Measurements from ENCODE around the gene PRKCZ.

The PRKCZ gene

DNA sequence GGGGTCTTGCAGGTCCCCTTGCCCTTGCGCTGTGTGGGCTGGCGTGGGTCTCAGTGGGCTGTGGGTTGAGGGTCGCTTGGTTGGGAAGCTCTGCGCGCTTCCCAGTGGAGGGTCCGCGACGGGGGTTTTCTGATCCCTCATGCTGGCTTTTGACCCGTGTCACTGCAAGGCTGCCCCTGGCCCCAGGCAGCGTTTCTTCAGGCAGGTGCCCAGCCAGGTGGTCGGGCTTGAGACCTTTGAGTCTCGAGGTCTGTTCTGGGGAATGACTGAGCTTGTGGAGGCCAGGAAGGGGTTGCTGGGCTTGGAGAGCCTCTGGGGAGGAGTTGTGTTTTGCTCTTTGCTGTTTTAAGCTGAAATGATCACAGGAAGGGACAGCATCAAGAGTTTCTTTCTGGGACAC, 183.3 kb downstream of the PRKCZ start:
- TF ChIP-seq, protein P1, sequence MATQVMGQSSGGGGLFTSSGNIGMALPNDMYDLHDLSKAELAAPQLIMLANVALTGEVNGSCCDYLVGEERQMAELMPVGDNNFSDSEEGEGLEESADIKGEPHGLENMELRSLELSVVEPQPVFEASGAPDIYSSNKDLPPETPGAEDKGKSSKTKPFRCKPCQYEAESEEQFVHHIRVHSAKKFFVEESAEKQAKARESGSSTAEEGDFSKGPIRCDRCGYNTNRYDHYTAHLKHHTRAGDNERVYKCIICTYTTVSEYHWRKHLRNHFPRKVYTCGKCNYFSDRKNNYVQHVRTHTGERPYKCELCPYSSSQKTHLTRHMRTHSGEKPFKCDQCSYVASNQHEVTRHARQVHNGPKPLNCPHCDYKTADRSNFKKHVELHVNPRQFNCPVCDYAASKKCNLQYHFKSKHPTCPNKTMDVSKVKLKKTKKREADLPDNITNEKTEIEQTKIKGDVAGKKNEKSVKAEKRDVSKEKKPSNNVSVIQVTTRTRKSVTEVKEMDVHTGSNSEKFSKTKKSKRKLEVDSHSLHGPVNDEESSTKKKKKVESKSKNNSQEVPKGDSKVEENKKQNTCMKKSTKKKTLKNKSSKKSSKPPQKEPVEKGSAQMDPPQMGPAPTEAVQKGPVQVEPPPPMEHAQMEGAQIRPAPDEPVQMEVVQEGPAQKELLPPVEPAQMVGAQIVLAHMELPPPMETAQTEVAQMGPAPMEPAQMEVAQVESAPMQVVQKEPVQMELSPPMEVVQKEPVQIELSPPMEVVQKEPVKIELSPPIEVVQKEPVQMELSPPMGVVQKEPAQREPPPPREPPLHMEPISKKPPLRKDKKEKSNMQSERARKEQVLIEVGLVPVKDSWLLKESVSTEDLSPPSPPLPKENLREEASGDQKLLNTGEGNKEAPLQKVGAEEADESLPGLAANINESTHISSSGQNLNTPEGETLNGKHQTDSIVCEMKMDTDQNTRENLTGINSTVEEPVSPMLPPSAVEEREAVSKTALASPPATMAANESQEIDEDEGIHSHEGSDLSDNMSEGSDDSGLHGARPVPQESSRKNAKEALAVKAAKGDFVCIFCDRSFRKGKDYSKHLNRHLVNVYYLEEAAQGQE (IDR thresholded peaks at IDR 0.05; ENCODE audit: insufficient read depth in 1 of 2, low read depth in 2 of 2, low read length in 2 of 2): no peak
- TF ChIP-seq TAF1 (IDR thresholded peaks at IDR 0.05; ENCODE audit: borderline replicate concordance, insufficient read depth, low read length): no peak
- TF ChIP-seq FOXP2 (optimal IDR thresholded peaks at IDR 0.05; ENCODE audit: borderline replicate concordance, extremely low read depth, extremely low read length, insufficient read depth): no peak
- TF ChIP-seq POLR2AphosphoS5 (IDR thresholded peaks at IDR 0.05; ENCODE audit: low read depth, low read length): no peak
- TF ChIP-seq SIN3A (IDR thresholded peaks at IDR 0.05; ENCODE audit: borderline replicate concordance, insufficient read depth, low read length): no peak

DNA sequence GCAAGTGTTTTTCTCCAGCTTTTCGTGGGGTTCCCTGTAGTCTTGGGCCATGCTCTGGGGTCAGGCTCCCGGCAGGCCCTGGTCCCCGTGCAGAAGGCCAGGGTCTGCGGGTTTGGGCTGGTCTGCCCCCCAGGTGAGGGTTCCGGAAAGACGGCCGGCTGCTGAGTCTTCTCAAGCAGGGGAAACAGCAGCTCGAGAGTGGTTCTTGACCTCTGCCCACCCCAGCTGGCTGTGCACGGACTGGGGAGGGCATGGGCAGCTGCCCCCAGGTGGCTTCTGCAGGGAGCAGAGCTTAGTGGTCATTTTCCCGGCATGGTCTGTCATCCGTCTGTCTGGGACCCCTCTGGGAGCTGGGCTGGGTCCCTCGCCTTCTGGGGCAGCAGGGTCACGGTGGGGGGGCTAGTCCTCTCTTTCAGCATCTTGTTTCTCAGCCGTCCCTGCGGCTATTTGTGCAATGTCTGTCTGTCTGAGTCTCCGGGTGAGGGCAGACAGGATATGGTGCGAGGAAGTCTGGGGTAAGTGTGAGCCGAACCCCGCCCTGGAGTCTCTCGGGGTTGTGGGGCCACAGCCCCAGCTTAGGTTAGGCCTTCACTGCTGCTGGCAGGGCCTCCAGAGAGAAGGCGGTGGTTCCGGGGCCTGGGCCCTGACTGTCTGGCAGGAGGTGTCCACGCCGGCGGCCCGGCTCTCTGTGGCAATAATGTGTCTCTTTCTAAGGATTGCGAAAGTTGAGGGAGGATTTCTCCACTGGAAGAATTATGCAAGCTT, 184.0 kb downstream of the PRKCZ start:
- TF ChIP-seq POLR2AphosphoS5 (IDR thresholded peaks at IDR 0.05; ENCODE audit: low read depth, low read length) (no peak), FOXP2 (optimal IDR thresholded peaks at IDR 0.05; ENCODE audit: borderline replicate concordance, extremely low read depth, extremely low read length, insufficient read depth) (no peak), SIN3A (IDR thresholded peaks at IDR 0.05; ENCODE audit: borderline replicate concordance, insufficient read depth, low read length) (no peak), TAF1 (IDR thresholded peaks at IDR 0.05; ENCODE audit: borderline replicate concordance, insufficient read depth, low read length) (no peak)
- TF ChIP-seq, protein P1 (IDR thresholded peaks at IDR 0.05; ENCODE audit: insufficient read depth in 1 of 2, low read depth in 2 of 2, low read length in 2 of 2): no peak

DNA sequence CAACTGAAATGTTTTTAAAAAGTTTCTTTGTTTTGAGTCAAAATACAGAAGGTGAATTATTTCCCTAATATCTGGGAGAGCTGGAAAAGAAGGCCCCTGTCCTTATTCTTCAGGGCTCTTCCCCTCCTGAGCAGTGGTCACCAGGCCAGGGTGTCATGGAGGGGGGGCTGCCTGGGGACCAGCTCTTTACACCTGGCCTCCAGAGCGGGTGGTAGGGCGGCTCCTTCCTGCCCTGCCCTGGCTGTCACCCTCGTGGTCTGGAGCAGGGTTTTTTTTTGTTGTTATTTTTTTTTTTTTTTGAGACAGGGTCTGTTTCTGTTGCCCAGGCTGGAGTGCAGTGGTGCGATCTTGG, 184.5 kb downstream of the PRKCZ start:
- no peak for TF ChIP-seq FOXP2 (optimal IDR thresholded peaks at IDR 0.05; ENCODE audit: borderline replicate concordance, extremely low read depth, extremely low read length, insufficient read depth)
- TF ChIP-seq, protein P1 (IDR thresholded peaks at IDR 0.05; ENCODE audit: insufficient read depth in 1 of 2, low read depth in 2 of 2, low read length in 2 of 2): no peak
- TF ChIP-seq TAF1 (IDR thresholded peaks at IDR 0.05; ENCODE audit: borderline replicate concordance, insufficient read depth, low read length): no peak
- TF ChIP-seq SIN3A (IDR thresholded peaks at IDR 0.05; ENCODE audit: borderline replicate concordance, insufficient read depth, low read length): no peak
- TF ChIP-seq POLR2AphosphoS5 (IDR thresholded peaks at IDR 0.05; ENCODE audit: low read depth, low read length): no peak

All from PFSK-1 (cell line).